ENCODE results near the gene ATXN3L.

GRCh38 chrX:13271511-13271910 lies 48.3 kb downstream of the ATXN3L start:
- TF ChIP-seq CTCF (conservative IDR thresholded peaks at IDR 0.05; ENCODE audit: low read depth, low read length) (no peak), EZH2 (IDR thresholded peaks at IDR 0.05; ENCODE audit: low read length, unreplicated experiment) (no peak), EZH2phosphoT487 (IDR thresholded peaks at IDR 0.05; ENCODE audit: borderline replicate concordance, low read length) (no peak)

All from PC-3 (cell line).